Measurements from ENCODE around the gene APOLD1. TPM values are rescaled to one million over a fixed set of nuclear protein-coding genes. Genes with fewer than 3 reads are reported as not detected.

APOLD1 gene
- total RNA-seq, 2 experiments from 2014 or later, result 22.5 to 25.8 TPM

DNA sequence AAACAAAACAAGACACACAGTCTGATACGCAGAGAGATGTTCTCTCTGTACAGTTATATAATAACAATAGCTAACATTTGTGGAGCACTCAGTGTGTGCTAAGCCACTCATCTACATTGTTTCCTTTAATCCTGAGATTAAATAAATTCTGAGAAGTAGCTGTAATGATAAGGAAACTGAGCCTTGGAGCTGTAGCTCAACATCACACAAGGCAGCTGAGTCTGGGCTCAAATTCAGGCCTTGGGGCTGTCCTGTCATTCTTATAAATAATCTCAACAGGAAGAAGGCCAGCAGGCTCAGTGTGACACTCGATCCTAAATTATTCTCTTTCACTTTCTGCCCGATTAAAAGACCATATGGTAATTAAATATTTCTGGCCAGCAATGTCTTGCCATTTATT lies 43.8 kb upstream of the APOLD1 start:
- POLR2A ChIA-PET, result interaction anchor here (0.6 to 1.0 kb wide), 3 partner anchors 51 to 366 kb away, joined by 3 to 4 read pairs (median 3); no protein-coding TSS in a partner anchor
- no peak overlapping the region for H3K4me2 ChIP-seq (ENCODE audit: low read length)

DNA sequence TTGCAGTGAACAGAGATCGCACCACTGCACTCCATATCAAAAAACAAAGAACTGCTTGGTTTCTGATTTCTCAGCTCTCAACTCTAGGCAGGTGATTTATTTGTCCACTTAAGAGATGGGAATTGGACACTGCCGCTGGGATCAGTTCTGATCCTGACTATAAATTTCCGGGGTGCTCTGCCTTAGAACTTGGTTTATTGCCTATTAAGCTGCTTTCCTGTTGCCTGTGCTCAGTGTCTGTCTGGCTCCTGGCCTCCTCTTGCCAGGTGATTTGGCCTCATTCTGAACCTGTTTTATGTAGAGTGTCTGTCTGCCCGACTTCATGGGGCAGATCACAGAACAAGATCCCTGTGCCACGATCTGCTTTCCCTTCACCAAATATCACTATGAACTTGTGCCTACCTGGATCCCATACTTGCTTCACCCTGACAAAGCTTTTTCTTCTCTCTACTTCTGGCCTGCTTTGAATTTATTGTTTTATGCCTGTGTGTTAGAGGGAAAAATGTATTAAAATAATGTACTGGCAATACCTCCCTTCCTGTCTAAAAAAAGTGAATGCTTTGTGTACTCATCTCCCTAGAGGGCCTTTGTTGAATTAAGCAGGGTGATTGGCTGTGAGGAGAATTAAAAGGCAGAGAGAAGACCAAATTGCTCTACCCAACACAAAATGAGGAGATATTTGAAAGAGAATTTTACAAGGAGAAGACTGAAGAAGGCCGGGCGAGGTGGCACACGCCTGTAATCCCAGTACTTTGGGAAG lies 40.7 kb upstream of the APOLD1 start:
- CTCF ChIA-PET (ENCODE audit: unreplicated experiment), result no interaction called here
- no peaks in the 10 kb centered on the region for H4K20me1 ChIP-seq (ENCODE audit: insufficient read depth, low read length)
- intact Hi-C loops (cut with micrococcal nuclease; ENCODE audit: unreplicated experiment), result no loop called here
- TF ChIP-seq, protein P1, sequence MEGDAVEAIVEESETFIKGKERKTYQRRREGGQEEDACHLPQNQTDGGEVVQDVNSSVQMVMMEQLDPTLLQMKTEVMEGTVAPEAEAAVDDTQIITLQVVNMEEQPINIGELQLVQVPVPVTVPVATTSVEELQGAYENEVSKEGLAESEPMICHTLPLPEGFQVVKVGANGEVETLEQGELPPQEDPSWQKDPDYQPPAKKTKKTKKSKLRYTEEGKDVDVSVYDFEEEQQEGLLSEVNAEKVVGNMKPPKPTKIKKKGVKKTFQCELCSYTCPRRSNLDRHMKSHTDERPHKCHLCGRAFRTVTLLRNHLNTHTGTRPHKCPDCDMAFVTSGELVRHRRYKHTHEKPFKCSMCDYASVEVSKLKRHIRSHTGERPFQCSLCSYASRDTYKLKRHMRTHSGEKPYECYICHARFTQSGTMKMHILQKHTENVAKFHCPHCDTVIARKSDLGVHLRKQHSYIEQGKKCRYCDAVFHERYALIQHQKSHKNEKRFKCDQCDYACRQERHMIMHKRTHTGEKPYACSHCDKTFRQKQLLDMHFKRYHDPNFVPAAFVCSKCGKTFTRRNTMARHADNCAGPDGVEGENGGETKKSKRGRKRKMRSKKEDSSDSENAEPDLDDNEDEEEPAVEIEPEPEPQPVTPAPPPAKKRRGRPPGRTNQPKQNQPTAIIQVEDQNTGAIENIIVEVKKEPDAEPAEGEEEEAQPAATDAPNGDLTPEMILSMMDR (conservative IDR thresholded peaks at IDR 0.05; ENCODE audit: low read length), result no peak
- TF ChIP-seq EZH2phosphoT487 (IDR thresholded peaks at IDR 0.05; ENCODE audit: borderline replicate concordance, low read depth, low read length), result no peak
- no peak overlapping the region for H3K4me3 ChIP-seq (ENCODE audit: low read depth, low read length, poor library complexity, severe bottlenecking)
- no peaks in the 10 kb centered on the region for H3K79me2 ChIP-seq (ENCODE audit: insufficient read depth, low read depth, low read length)
- H3K36me3 ChIP-seq (ENCODE audit: insufficient read depth, low read length), result peaks cover 31% of the 10 kb centered on the region; the same call in 1 of the 2 replicates
- no peak for DNase-seq (ENCODE audit: low spot score)
- H3K4me1 ChIP-seq (ENCODE audit: insufficient read depth, low read length, poor library complexity, severe bottlenecking), result no peaks in the 10 kb centered on the region
- POLR2A ChIA-PET, result interaction anchor here (0.6 kb wide), 1 partner anchor 22 kb away, joined by 4 read pairs; no protein-coding TSS in a partner anchor
- H2AFZ ChIP-seq (ENCODE audit: low read length), result no peak overlapping the region
- no peaks in the 10 kb centered on the region for H3K9me2 ChIP-seq (ENCODE audit: insufficient read depth, low read length)
- no TSS peak for BruUV-seq (replicated peaks)
- H3K4me2 ChIP-seq (ENCODE audit: low read length), result no peak overlapping the region
- H3K9me3 ChIP-seq (ENCODE audit: low read length), result no peaks in the 10 kb centered on the region
- H3K27ac ChIP-seq (ENCODE audit: low read depth, low read length, poor library complexity, severe bottlenecking), result no peak overlapping the region

More for the DNA sequence above, 43.8 kb upstream of the APOLD1 start:
- TF ChIP-seq EZH2phosphoT487 (IDR thresholded peaks at IDR 0.05; ENCODE audit: borderline replicate concordance, low read depth, low read length), result no peak
- TF ChIP-seq, protein P1 (conservative IDR thresholded peaks at IDR 0.05; ENCODE audit: low read length), result no peak
- no peaks in the 10 kb centered on the region for H3K9me3 ChIP-seq (ENCODE audit: low read length)
- H3K27ac ChIP-seq (ENCODE audit: low read depth, low read length, poor library complexity, severe bottlenecking), result no peak overlapping the region
- peaks cover 7% of the 10 kb centered on the region for H3K4me1 ChIP-seq (ENCODE audit: insufficient read depth, low read length, poor library complexity, severe bottlenecking)
- H3K9me2 ChIP-seq (ENCODE audit: insufficient read depth, low read length), result no peaks in the 10 kb centered on the region
- no peak overlapping the region for H2AFZ ChIP-seq (ENCODE audit: low read length)
- no TSS peak for BruUV-seq (replicated peaks)
- no peak for DNase-seq (ENCODE audit: low spot score)
- H3K36me3 ChIP-seq (ENCODE audit: insufficient read depth, low read length), result peaks cover 32% of the 10 kb centered on the region; the same call in 1 of the 2 replicates
- CTCF ChIA-PET (ENCODE audit: unreplicated experiment), result no interaction called here
- peaks cover 10% of the 10 kb centered on the region; the same call in 1 of the 2 replicates for H3K79me2 ChIP-seq (ENCODE audit: insufficient read depth, low read depth, low read length)
- intact Hi-C loops (cut with micrococcal nuclease; ENCODE audit: unreplicated experiment), result no loop called here
- H3K4me3 ChIP-seq (ENCODE audit: low read depth, low read length, poor library complexity, severe bottlenecking), result no peak overlapping the region
- H4K20me1 ChIP-seq (ENCODE audit: insufficient read depth, low read length), result 0 out of 2 replicates have a peak, but pooled peaks cover 5% of the 10 kb centered on the region
